ENCODE data around the gene HMCN2. TPM values are rescaled to one million over a fixed set of nuclear protein-coding genes. Genes with fewer than 3 reads are reported as not detected.

Gene HMCN2
- total RNA-seq, 2 donors from 2014 or later, result 1.3 to 7.3 TPM

- no peak for TF ChIP-seq CTCF (IDR thresholded peaks at IDR 0.05)
Measured at GRCh38 chr9:130479587-130479986, 214.0 kb downstream of the HMCN2 start.

GRCh38 chr9:130480673-130481072 is 215.1 kb downstream of the HMCN2 start:
- Histone ChIP-seq H3K9me3 (no peaks in the 10 kb centered on the region), H3K27me3 (no peaks in the 10 kb centered on the region), H3K4me3 (no peak overlapping the region), H3K4me1 (no peaks in the 10 kb centered on the region), H3K27ac (no peak overlapping the region), H3K36me3 (peaks cover 6% of the 10 kb centered on the region)
- no peak for DNase-seq (ENCODE audit: low spot score)
- no peak for TF ChIP-seq CTCF (IDR thresholded peaks at IDR 0.05)

More at GRCh38 chr9:130479587-130479986, 214.0 kb downstream of the HMCN2 start:
- Histone ChIP-seq H3K4me3 (no peak overlapping the region), H3K27ac (no peak overlapping the region), H3K36me3 (no peaks in the 10 kb centered on the region), H3K4me1 (no peaks in the 10 kb centered on the region), H3K9me3 (no peaks in the 10 kb centered on the region), H3K27me3 (no peaks in the 10 kb centered on the region)
- DNase-seq (ENCODE audit: low spot score), result no peak

- Histone ChIP-seq H3K9me3 (no peaks in the 10 kb centered on the region), H3K4me1 (no peaks in the 10 kb centered on the region), H3K27me3 (no peaks in the 10 kb centered on the region), H3K36me3 (peaks cover 6% of the 10 kb centered on the region), H3K4me3 (no peak overlapping the region), H3K27ac (no peak overlapping the region)
- DNase-seq (ENCODE audit: low spot score), result no peak
- no peak for TF ChIP-seq CTCF (IDR thresholded peaks at IDR 0.05)
Measured at GRCh38 chr9:130482463-130482862, 216.9 kb downstream of the HMCN2 start.

GRCh38 chr9:130483371-130483971 is 217.9 kb downstream of the HMCN2 start:
- H3K4me1 ChIP-seq, result no peaks in the 10 kb centered on the region
- TF ChIP-seq CTCF (IDR thresholded peaks at IDR 0.05), result no peak
- DNase-seq (ENCODE audit: low spot score), result no peak
- H3K27me3 ChIP-seq, result no peaks in the 10 kb centered on the region
- no peaks in the 10 kb centered on the region for H3K9me3 ChIP-seq
- no peak overlapping the region for H3K27ac ChIP-seq
- H3K4me3 ChIP-seq, result no peak overlapping the region
- H3K36me3 ChIP-seq, result peaks cover 6% of the 10 kb centered on the region

Other genes with a start within 250 kb of the HMCN2 start
- gene FNBP1, start 222.6 kb upstream of the HMCN2 start, total RNA-seq, result 10 to 100 TPM; 18.0 to 24.1 TPM
- gene GPR107, start 211.9 kb upstream of the HMCN2 start, total RNA-seq, result 10 to 100 TPM; 16.2 to 16.9 TPM
- gene NCS1, start 93.4 kb upstream of the HMCN2 start, total RNA-seq, result 10 to 100 TPM in 1 of 2 donors, 1 to 10 TPM in 1; 4.5 to 26.1 TPM
- 100 to 1,000 TPM in 1 of 2 donors, 10 to 100 TPM in 1; 75.3 to 110 TPM for gene ASS1, start 179.2 kb downstream of the HMCN2 start, total RNA-seq

All from right atrium auricular region (tissue), 2 donors.